H1 (cell line): Measurements from ENCODE around the gene FOXK1. TPM values are rescaled to one million over a fixed set of nuclear protein-coding genes. Genes with fewer than 3 reads are reported as not detected.

ENCODE experiments used
- CTCF ChIA-PET: fragments of 300-600 bp; sonication (Branson Sonifier 250); formaldehyde crosslinking; loops from one replicate; lab custom pipeline; 2021; ENCODE audit not compliant: partially characterized antibody; lab: Charles Lee
- POLR2A ChIA-PET: fragments of 300-600 bp; sonication (Branson Sonifier 250); formaldehyde crosslinking; loops from one replicate; lab custom pipeline; 2021; ENCODE audit warnings: inconsistent platforms; ENCODE audit not compliant: partially characterized antibody; lab: Charles Lee
- DNase-seq, 2 experiments: peaks; one replicate each; pipeline versions ENCODE4 v3.0.0 to v3.0.0-alpha.2; 2010 to 2022; ENCODE audit warnings: low spot score in 2 of 2, low read depth in 1 of 2, mixed read lengths in 1 of 2
- FAIRE-seq: peaks from 2 replicates; lab custom pipeline; 2011; peaks lifted over from hg19 to GRCh38; lab: Jason Lieb, UNC
- H2AFZ ChIP-seq: 2 replicates; pipeline ENCODE4 v1.8.1; 2012; ENCODE audit warnings: low read length, inconsistent platforms
- H2AK5ac ChIP-seq: 2 replicates; pipeline ENCODE4 v1.6.1; 2013; ENCODE audit warnings: low read depth, low read length
- H2BK120ac ChIP-seq: replicated peaks from 2 replicates; pipeline ENCODE3; 2013; ENCODE audit warnings: low read depth, low read length, inconsistent platforms
- H2BK12ac ChIP-seq: 2 replicates; pipeline ENCODE4 v1.6.1; 2013; ENCODE audit warnings: low read depth, low read length
- H2BK15ac ChIP-seq: 2 replicates; pipeline ENCODE4 v1.6.1; 2013; ENCODE audit warnings: low read length
- H2BK20ac ChIP-seq: 2 replicates; pipeline ENCODE4 v1.6.1; 2013; ENCODE audit warnings: low read length
- H2BK5ac ChIP-seq: 2 replicates; pipeline ENCODE4 v1.6.1; 2013; ENCODE audit warnings: low read depth, low read length
- H3K14ac ChIP-seq: 2 replicates; pipeline ENCODE4 v1.6.1; 2013; ENCODE audit warnings: inconsistent platforms; ENCODE audit not compliant: insufficient read length
- H3K18ac ChIP-seq: 2 replicates; pipeline ENCODE4 v1.6.1; 2013; ENCODE audit warnings: low read length; ENCODE audit errors: extremely low read depth
- H3K23ac ChIP-seq: 2 replicates; pipeline ENCODE4 v1.6.1; 2013; ENCODE audit warnings: inconsistent platforms; ENCODE audit not compliant: insufficient read length
- H3K23me2 ChIP-seq: 2 replicates; pipeline ENCODE4 v1.6.1; 2013; ENCODE audit warnings: low read depth, low read length
- H3K27ac ChIP-seq: 2 replicates; pipeline ENCODE4 v1.6.1; 2011; ENCODE audit warnings: low read depth, low read length, inconsistent platforms
- H3K27me3 ChIP-seq, 4 experiments: replicated peaks in 1 of 4; 1 replicate in 1 of 4; 2 replicates in 3 of 4; pipeline versions ENCODE4 v1.6.1 to v1.8.1; 2011 to 2013; ENCODE audit warnings: low read length in 3 of 4, mild to moderate bottlenecking in 3 of 4, inconsistent platforms in 2 of 4, mixed read lengths in 2 of 4, moderate library complexity in 1 of 4; ENCODE audit not compliant: control insufficient read depth in 3 of 4, insufficient read depth in 3 of 4; ENCODE audit errors: extremely low read depth in 1 of 4
- H3K36me3 ChIP-seq, 4 experiments: 2 replicates each; pipeline versions ENCODE4 v1.6.1 to v1.8.1; 2011 to 2013; ENCODE audit warnings: mild to moderate bottlenecking in 4 of 4, low read length in 3 of 4, moderate library complexity in 2 of 4, control low read depth in 1 of 4, inconsistent platforms in 1 of 4; ENCODE audit not compliant: insufficient read depth in 4 of 4, control insufficient read depth in 2 of 4
- H3K4ac ChIP-seq: replicated peaks from 2 replicates; pipeline ENCODE3; 2013; ENCODE audit warnings: low read length, low read depth, mixed read lengths, inconsistent platforms; ENCODE audit not compliant: insufficient read length
- H3K4me1 ChIP-seq, 4 experiments: replicated peaks in 1 of 4; 1 replicate in 1 of 4; 2 replicates in 3 of 4; pipeline versions ENCODE4 v1.6.1 to v1.8.1; 2011 to 2013; ENCODE audit warnings: low read length in 3 of 4, inconsistent platforms in 2 of 4, mixed read lengths in 1 of 4; ENCODE audit not compliant: insufficient read depth in 4 of 4, control insufficient read depth in 3 of 4
- H3K4me2 ChIP-seq, 2 experiments: 2 replicates each; pipeline versions ENCODE4 v1.6.1 to v1.8.1; 2011 to 2013; ENCODE audit warnings: low read depth in 2 of 2, low read length in 2 of 2, control low read depth in 1 of 2, inconsistent platforms in 1 of 2, mild to moderate bottlenecking in 1 of 2; ENCODE audit not compliant: insufficient read depth in 1 of 2
- H3K4me3 ChIP-seq, 4 experiments: fragments of 200-600, 300-600 bp in 1 of 4; sonication (generic), shearing (Covaris generic), sonication (Bioruptor Twin) in 1 of 4; 2 replicates each; pipeline versions ENCODE4 v1.5.1 to v1.8.1; 2011 to 2016; ENCODE audit warnings: low read length in 4 of 4, low read depth in 3 of 4, control low read depth in 2 of 4, inconsistent platforms in 2 of 4, mild to moderate bottlenecking in 2 of 4, mixed read lengths in 1 of 4, moderate library complexity in 1 of 4; ENCODE audit not compliant: insufficient read depth in 2 of 4; ENCODE audit errors: extremely low read depth in 1 of 4
- H3K56ac ChIP-seq: replicated peaks from 2 replicates; pipeline ENCODE3; 2013; ENCODE audit warnings: low read depth, mild to moderate bottlenecking, mixed read lengths, low read length, inconsistent platforms; ENCODE audit not compliant: insufficient read length
- H3K79me1 ChIP-seq: 2 replicates; pipeline ENCODE4 v1.6.1; 2013; ENCODE audit warnings: low read depth, low read length, control low read depth
- H3K79me2 ChIP-seq, 2 experiments: 2 replicates each; pipeline versions ENCODE4 v1.6.1 to v1.8.1; 2012 to 2013; ENCODE audit warnings: low read length in 2 of 2, mild to moderate bottlenecking in 2 of 2, inconsistent platforms in 1 of 2; ENCODE audit not compliant: insufficient read depth in 2 of 2, control insufficient read depth in 1 of 2
- H3K9ac ChIP-seq, 4 experiments: replicated peaks in 1 of 4; 1 replicate in 1 of 4; 2 replicates in 3 of 4; pipeline versions ENCODE4 v1.6.1 to v1.8.1; 2011 to 2013; ENCODE audit warnings: low read depth in 3 of 4, low read length in 3 of 4, control low read depth in 2 of 4, mild to moderate bottlenecking in 2 of 4, moderate library complexity in 2 of 4, inconsistent platforms in 1 of 4; ENCODE audit errors: extremely low read depth in 1 of 4
- H3K9me3 ChIP-seq, 2 experiments: 2 replicates each; pipeline versions ENCODE4 v1.6.1 to v1.8.1; 2012 to 2013; ENCODE audit warnings: mild to moderate bottlenecking in 2 of 2, moderate library complexity in 2 of 2, control low read depth in 1 of 2, inconsistent platforms in 1 of 2, low read depth in 1 of 2, low read length in 1 of 2, mixed read lengths in 1 of 2; ENCODE audit not compliant: insufficient read depth in 2 of 2
- H4K20me1 ChIP-seq, 2 experiments: replicated peaks in 1 of 2; 2 replicates each; pipeline versions ENCODE3 to v1.8.1; 2011 to 2013; ENCODE audit warnings: inconsistent platforms in 2 of 2, low read length in 2 of 2, mild to moderate bottlenecking in 1 of 2; ENCODE audit not compliant: insufficient read depth in 2 of 2, control insufficient read depth in 1 of 2
- H4K5ac ChIP-seq: 2 replicates; pipeline ENCODE4 v1.6.1; 2013; ENCODE audit warnings: low read length, low read depth, mixed read lengths, inconsistent platforms; ENCODE audit not compliant: insufficient read length
- H4K8ac ChIP-seq: 2 replicates; pipeline ENCODE4 v1.8.0; 2013; ENCODE audit warnings: mild to moderate bottlenecking, moderate library complexity, low read length, inconsistent platforms; ENCODE audit not compliant: insufficient read depth; ENCODE audit errors: extremely low read depth
- H4K91ac ChIP-seq: replicated peaks from 2 replicates; pipeline ENCODE3; 2013; ENCODE audit warnings: low read length, mixed read lengths, inconsistent platforms; ENCODE audit not compliant: insufficient read length
- CREB1 ChIP-seq: IDR thresholded peaks from 2 replicates; pipeline ENCODE4 v1.6.1; 2012; ENCODE audit warnings: inconsistent platforms
- POLR2A ChIP-seq, 2 experiments: IDR thresholded peaks; 1 replicate in 1 of 2; 2 replicates in 1 of 2; pipeline ENCODE4 v1.6.1; 2011; ENCODE audit warnings: low read depth in 2 of 2, low read length in 2 of 2, mild to moderate bottlenecking in 2 of 2; ENCODE audit errors: control extremely low read depth in 1 of 2
- WGBS, 2 experiments: shearing (Covaris generic) in 1 of 2; methylation state at CpG; one replicate each; pipeline versions ENCODE4 v1.1.6 to v1.1.7; 2013 to 2015; ENCODE audit warnings: low lambda C conversion rate in 2 of 2, mixed read lengths in 2 of 2, inconsistent platforms in 1 of 2, low coverage in 1 of 2, missing lambda C conversion rate in 1 of 2; ENCODE audit not compliant: insufficient replicate concordance in 2 of 2, insufficient coverage in 1 of 2, insufficient read length in 1 of 2; ENCODE audit errors: extremely low coverage in 1 of 2, missing lambda C conversion rate in 1 of 2; 5-methylcytosine and 5-hydroxymethylcytosine counted together
- polyA plus RNA-seq, 7 experiments: library from polyadenylated mRNA; depleted of rRNA in 3 of 7; stranded (reverse) in 5 of 7; unstranded in 2 of 7; fragments of >200 nt in 5 of 7; fragments of 200-250 nt in 2 of 7; gene quantifications; 1 replicate in 5 of 7; 2 replicates in 1 of 7; 4 replicates in 1 of 7; pipeline versions ENCODE4 v1.2.1 to v1.2.3, GENCODE V29; 2011 to 2013; ENCODE audit warnings: missing spikeins in 2 of 7, mixed read lengths in 2 of 7
- total RNA-seq: library from RNA; stranded (reverse); fragmentation: NEBNext Ultra II Directional; extraction: Animal tissue kit (Norgen Biotek cat#: 25700); gene quantifications from 2 replicates; pipeline ENCODE4 v1.2.1, GENCODE V29; 2021

Gene FOXK1
- total and polyA plus RNA-seq, 2 of the 8 experiments (the other 6 are each of a cell fraction or from before 2014, with no cell fraction given), result 2.0 to 8.5 TPM

DNA sequence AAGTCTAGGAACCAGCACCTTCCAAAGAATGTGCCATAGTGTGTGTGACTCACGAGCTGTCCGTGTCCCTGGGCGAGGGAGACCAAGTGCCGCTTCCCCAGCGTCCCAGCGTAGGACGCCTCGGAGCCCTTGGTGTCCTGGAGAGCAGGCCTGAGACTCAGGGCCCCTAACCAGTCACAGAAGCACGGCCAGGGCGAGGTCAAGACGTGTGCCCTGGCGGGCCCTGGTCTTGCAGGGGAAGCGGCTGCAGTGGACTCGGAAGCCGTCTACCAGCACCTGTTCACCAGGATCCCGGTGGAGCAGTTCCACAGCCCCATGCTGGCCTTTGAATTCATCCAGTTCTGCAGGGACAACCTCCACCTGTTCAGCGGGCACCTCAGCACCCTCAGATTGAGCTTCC lies 103.9 kb downstream of the FOXK1 start:
- H2AFZ ChIP-seq, result no peak overlapping the region
- no peak overlapping the region for H3K9ac ChIP-seq
- ChIA-PET CTCF (interaction anchor here (0.8 kb wide), 1 partner anchor 12 kb away, joined by 3 read pairs; no protein-coding TSS in a partner anchor), POLR2A (interaction anchor here (1.8 kb wide), 1 partner anchor 11 kb away, joined by 8 read pairs; the partner anchor contains the start of gene AP5Z1)
- FAIRE-seq, result no peak
- no peak overlapping the region for H3K27ac ChIP-seq
- no peaks in the 10 kb centered on the region for H3K4me1 ChIP-seq
- no peak overlapping the region for H2BK12ac ChIP-seq
- H2BK20ac ChIP-seq, result no peak overlapping the region
- no peak overlapping the region for H3K56ac ChIP-seq
- peaks cover 3 to 60% (median 14%) of the 10 kb centered on the region in 4 experiments; a peak in 6 of 8 replicates for H3K36me3 ChIP-seq
- no peak overlapping the region for H2BK120ac ChIP-seq
- peaks cover 0 to 8% of the 10 kb centered on the region in 2 experiments for H4K20me1 ChIP-seq
- no peak overlapping the region for H4K91ac ChIP-seq
- TF ChIP-seq POLR2A (IDR thresholded peaks at IDR 0.05; ENCODE audit: control extremely low read depth in 1 of 2, low read depth in 2 of 2, low read length in 2 of 2) (no peak), CREB1 (no peak)
- TF ChIP-seq, all 59 proteins: peak for 0
- Histone ChIP-seq H3K4me3 (no peak overlapping the region), H3K9me3 (no peaks in the 10 kb centered on the region), H3K23ac (no peak overlapping the region), H3K14ac (no peak overlapping the region), H2BK15ac (no peak overlapping the region), H4K8ac (no peak overlapping the region), H3K4ac (no peak overlapping the region), H3K79me2 (no peaks in the 10 kb centered on the region), H2BK5ac (no peak overlapping the region), H3K18ac (no peak overlapping the region), H3K4me2 (no peak overlapping the region), H3K79me1 (no peaks in the 10 kb centered on the region), H2AK5ac (no peak overlapping the region), H3K27me3 (no peaks in the 10 kb centered on the region), H4K5ac (no peak overlapping the region), H3K23me2 (no peaks in the 10 kb centered on the region)
- WGBS, 2 experiments, result 92% methylated on average over 17 of the region's 17 CpGs; no CpG with 5 or more reads in 1 of the 2 experiments
- no peak for DNase-seq
